ENCODE results near the gene CROCC2. TPM values are rescaled to one million over a fixed set of nuclear protein-coding genes. Genes with fewer than 3 reads are reported as not detected.

Gene CROCC2
- total RNA-seq, 1 donor from 2014 or later = 0.23 TPM

DNA sequence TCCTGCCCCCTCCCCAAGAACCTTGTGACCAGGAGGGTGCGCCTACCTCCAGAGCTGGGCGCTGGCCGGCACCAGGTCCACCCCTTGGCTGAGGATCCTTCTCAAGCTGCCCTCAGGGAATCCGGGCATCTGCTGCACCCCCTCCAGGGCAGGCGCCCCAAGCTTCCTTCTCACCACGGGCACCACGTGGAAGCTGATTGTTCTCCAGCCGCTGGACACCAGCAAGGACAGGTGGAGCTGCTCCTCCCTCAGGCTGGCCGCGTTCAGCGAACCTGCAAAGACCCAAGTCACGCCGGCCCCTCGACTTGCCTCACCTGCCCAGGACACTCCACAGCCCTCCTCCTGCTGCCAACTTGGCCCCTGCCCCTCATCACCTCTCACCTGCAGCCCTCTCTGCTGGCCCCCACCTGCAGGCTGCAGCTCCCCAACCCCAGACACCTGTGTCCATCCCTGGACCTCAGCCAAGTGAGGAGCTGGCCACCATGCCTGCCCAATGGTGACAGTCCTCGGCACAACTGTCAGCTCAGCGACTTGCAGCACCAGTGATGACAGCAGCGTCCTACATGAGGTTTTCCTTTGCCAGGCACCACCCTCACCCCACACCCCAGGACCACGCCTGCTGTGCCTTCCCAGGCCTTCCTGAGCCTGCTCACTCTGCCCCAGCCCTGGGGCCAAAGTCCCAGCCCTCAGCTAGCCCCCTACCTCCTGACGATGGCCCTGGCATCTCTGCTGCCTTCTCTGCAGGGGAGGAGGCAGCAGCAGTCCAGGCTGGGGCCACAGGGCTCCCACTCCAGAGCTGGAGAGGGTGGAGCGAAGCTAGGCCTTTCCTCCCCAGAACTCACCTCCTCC lies 14.4 kb upstream of the CROCC2 start:
- no peak for DNase-seq (ENCODE audit: low spot score)

DNA sequence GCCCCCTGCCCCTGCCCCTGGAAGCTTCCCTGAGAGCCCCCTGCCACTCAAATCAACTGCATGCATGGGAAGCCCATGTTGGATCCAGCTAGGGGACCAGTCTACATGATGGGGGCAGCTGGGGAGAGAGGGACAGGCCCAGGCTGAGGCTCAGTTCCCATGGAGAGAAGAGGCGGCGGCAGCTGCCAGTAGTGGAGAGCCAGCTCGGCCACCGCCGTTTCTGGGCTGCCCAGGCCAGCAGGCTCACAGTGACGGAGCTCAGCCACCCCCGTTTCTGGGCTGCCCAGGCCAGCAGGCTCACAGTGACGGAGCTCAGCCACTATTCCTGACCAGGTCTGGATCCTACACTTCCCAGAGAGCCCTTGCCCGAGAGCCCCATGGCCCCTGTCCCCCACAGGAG lies 13.8 kb upstream of the CROCC2 start:
- no peak for DNase-seq (ENCODE audit: low spot score)

DNA sequence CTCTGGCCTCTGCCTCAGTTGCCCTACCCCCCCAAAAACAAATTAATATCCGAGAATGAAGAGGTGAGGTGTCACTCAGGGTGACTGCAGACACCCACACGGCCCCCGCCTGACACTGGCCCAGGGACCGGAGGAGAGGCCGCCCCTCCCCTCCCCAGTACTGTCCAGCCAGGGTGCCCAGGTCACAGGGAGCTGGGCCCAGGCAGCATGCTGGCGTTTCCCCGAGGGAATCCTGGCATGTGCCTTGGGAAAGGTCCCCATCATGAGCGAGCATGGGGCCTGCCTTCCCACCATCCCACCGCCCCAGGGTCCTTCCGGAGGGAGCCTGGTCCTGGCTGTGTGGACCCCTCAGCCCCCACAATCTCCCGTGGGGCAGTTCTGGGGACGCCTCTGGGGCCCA lies 13.2 kb upstream of the CROCC2 start:
- no peak for DNase-seq (ENCODE audit: low spot score)

DNA sequence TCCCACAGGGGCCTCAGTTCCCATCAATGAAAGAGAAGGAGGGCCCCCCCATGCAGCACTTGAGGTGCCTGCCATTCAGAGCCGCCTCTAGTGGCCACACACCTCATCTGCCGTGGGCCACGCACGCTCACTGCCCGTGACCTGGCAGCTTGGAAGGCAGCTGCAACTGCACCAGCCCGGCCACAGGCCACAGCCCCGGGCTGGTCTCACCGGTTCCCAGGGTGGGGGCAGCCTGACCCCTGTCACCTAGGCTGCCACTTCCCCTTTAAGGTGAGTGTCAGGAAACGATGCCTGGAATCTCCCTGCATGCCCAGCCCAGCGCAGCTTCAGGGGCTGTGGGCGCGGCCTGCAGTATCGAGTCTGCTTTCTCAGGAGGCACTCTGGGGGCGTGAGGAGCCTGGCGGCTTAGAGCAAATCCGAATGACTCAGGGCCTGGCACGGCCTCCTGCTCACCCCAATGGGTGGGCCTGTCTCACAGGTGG lies 12.7 kb upstream of the CROCC2 start:
- DNase-seq (ENCODE audit: low spot score) = no peak

- DNase-seq (ENCODE audit: low spot score) = no peak
These were observed 12.1 kb upstream of the CROCC2 start for GRCh38 chr2:240894006-240894405.

- DNase-seq (ENCODE audit: low spot score) = no peak
These were observed 11.1 kb upstream of the CROCC2 start for GRCh38 chr2:240894836-240895558.

GRCh38 chr2:240895656-240896388 lies 10.3 kb upstream of the CROCC2 start, which contains the start of gene MAB21L4:
Gene MAB21L4 (minus strand): TSS chr2:240896156. CDS start chr2:240895997, 159 bp downstream.
- no peak for DNase-seq (ENCODE audit: low spot score)

DNA sequence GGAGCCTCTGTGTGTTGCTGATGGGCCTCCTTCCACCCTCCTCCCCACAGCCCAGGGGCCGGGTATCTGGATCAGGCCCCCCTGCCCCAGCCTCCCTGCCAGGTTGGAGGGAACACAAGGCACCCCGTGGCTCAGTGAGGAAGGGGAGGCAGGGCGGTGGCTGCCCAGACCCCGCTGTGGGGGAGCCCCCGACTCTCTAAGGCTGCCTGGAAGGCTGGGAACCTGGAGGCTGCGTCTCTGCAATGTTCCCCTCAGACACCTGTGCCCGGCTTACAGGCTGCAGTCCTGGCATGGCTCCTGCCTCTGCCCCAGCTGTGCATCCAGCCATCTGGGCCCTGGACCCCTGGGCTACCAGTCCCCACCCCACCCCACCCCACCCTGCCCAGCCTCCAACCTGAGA lies 9.7 kb upstream of the CROCC2 start:
- DNase-seq (ENCODE audit: low spot score) = no peak

DNA sequence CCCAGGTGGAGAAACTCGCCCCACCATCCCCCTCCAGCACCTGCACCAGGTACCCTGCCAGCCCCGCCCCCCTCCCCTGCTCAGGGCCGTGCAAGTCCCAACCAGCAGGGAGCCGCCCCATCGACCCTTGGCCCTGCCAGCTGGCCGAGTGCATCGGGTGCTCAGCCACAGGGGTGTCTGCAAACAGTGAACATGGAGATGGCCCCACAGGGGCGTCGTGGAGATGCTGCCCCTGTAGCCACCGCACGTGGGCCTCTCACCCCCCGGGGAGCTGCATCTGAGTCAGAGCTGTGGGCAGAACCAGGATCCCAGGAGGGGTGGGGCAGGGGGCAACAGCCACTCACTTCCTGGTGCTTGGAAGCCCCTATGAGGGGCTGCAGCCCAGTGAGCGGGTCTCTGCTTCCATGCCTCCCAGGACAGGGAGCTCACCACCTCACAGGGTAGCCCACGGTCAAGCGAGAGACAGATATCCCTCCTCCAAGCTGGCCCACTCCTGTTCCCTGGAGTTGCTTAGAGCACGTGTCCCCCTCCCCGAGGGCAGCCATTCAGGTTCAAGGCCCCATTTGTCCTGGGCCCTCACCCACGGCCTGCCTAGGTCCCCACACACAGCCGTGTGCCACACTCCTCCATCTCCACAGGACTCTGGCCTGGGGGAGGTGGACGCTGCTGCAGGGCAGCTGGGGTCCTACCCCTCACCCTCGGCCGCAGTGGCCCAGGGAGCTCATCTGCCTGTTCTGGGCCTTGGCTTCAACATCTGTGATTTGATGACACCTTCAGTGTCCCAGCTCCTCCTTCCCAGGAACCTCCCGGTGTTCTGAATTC lies 9.1 kb upstream of the CROCC2 start:
- peak; percentile 70 for DNase-seq (ENCODE audit: low spot score)

DNA sequence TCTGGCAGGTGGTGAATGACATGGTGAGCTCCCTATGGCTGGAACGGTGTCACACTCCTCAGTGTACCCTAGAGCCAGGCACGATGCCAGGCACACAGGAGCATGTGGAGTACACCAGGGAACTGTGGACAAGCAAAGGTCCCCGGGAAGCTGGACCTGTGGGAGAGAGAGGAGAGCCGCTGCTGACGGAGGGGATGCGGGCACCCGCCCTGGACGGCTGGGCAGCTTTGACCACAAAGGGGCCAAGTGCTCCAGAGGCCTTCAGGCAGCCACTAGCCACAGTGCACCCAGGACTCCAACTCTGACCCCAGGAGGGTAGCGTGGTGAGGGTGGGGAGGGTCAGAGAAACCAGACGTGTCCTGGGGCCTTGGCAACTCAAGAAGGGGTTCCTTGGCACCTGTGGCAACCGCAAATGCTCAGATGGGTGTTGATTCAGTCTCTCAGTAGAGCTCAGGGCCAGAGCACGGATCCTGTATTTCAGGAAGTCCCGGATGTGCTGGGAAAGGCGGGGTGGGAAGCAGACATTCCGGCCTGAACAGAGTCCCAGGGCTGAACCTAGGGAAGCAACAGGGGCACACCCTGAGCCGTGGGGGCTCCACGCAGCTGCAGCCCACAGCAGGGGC lies 7.9 kb upstream of the CROCC2 start:
- peak; percentile 78 for DNase-seq (ENCODE audit: low spot score)

DNA sequence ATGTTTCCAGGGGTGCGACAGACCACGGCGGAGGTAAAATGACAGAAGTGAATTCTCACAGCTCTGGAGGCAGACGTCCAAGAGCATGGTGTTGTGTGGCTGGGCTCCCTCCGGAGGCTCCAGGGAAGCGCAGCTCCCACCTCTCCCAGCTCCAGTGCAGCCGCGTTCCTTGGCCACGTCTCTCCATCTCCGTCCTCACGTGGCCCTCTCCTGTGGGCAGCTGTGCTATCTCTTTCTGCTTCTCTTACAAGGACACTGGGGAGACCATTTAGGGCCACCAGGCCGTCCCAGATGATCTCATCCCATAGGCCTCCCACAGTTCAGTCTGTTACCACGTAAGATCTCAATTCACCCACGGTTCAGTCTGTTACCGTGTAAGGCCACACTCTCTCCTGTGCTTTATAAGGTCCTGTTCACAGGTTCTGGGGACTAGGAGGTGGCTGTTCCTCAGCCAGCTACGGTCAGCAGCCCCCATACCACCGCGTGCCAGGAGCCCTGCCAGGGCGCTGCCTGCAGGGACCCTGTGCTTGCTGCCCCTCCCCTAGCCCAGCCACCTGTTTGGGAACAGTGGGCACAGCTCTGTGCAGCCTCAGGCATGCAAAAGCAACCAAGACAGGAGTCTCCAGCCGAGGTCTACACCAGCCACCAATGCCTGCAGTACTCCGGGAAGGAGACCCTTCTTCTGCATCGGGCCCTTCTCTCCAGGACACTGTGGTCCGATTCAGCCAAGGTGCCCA lies 7.2 kb upstream of the CROCC2 start:
- DNase-seq (ENCODE audit: low spot score) = no peak

DNA sequence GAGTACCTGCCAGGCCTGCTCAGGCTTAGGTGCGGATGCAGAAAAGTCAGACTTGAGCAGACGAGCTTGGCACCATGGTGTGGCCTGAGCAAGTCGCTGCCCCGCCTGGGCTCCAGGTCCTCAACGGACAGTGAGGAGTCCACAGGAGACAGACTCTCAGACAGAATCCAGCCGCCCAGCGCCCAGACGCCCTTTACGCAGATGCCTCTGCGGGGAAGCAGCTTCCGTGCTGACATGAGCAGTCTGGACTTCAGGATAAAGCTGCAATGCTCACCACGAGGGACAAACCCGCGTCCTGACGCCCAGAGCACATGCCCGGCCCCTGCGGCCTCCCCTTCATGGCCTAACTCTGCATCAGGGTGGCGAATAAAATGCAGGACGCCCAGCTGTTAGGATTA lies 6.7 kb upstream of the CROCC2 start:
- no peak for DNase-seq (ENCODE audit: low spot score)

DNA sequence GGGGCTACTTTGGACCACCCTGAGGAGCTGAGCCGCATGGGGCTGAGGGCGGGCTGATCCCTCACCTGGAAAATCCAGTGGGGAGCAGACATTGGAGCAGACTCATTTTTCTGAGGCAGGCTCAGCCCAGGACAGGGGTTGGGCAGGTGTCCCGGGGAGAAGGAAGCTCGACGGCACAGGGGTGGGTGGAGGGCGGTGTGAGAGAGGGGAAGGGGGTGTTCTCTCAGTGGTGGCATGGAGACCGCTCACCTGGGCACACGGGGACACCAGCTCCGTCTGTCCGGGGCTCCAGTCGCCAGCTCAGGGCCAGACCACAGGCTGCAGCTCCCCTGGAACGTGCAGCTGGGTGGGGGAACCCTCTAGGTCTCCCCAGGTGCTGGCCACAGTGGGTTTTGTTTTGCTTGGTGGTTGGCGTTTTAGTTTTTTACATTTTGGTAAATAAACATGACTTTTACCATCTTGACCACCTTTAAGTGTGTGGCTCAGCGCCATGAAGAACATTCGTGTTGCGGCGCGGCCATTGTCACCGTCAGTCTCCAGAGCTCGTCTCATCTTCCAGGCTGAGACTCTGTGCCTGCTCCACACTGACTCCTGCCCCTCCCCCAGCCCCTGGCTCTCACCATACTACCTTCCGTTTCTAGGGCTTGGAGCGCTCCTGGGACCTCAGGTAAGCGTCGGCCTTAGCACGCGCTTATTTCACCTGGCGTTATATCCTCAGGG lies 5.8 kb upstream of the CROCC2 start:
- DNase-seq (ENCODE audit: low spot score) = no peak

DNA sequence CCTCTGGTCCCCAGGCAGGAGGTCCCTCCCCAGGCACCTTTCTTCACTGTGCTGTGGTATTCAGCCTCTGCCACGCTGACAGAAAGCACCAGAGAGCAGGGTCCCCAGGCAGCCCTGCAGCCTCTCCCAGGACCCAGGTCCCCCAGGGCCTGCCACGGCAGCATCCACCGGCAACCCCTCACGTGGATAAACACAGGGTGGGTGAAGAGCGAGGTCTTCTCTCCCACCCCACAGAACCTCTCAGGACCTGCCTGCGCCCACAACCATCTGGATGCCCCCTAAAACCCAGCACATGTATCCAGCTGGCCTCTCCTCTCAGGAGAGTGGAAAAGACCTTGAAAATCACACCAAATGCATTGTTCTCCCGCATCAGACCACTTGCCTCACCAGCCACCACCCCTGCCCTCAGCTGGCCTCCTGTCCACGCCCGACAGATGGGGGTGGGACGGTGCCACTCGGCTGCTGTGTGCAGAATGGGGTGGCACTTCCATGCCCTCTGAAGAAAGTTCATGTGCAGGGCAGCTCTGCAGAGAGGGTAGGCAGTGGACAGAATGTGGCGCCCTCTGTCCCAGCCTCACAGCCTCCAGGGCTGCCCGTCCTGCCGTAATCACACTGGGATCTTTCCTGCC lies 4.0 kb upstream of the CROCC2 start:
- DNase-seq (ENCODE audit: low spot score) = no peak

DNA sequence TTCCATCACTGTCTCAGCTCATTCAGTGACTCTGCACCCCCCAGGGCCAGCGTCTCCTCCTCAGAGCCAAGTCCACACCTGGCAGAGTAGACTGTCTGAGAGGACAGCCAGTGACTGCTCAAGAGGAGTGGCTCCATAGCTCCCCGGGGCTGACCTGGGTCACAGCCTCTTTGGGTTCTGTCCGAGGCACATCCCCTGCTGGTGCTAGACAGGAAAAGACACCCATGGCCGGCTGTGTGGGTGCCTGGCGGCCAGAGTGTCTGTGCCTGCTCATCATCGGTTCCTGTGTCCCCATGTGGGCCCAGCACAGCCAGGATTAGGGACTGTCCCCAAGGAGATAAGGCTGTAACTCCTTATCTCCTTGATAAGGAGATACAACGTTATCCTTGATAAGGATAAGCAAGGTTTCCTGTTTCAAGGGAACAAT lies 3.5 kb upstream of the CROCC2 start:
- no peak for DNase-seq (ENCODE audit: low spot score)

DNA sequence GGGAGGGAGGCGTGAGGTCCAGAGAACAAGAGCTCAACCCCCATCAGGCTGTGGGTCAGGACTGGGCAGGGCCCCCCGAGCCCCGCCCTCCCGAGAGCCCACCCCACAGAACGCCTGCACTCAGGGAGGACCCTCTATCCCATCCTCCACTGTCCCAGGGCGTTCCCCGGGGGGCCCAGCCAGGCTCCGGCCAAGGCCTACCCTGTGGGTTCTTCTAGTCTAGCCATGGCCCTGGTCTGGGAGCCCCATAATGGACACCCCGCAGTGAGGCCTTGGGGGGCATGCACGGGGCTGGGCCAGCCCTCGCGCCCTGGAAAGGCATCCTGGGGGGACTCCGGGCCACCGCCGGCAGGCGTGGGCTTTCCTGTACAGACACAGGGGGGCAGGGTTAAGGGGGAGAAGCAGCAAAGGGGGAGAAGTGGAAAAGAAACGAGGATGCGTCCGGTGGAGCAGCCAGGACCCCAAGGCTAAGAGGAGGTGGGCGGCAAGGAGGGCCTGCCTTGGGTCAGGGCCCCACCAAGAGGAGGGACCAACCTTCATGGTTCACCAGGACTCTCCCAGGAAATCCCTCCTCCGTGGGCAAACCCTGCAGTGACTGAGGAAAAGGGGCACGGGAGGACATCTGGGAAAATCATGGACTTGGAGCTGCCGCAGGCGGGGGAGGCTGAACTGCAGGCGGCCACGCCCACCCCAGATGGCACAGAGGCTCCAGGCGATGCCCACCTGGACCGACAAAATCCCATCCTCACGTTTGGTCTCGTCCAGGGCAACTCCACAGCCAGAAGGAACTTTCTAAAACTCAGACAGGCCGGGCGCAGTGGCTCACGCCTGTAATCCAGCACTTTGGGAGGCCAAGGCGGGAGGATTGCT lies 2.7 kb upstream of the CROCC2 start:
- DNase-seq (ENCODE audit: low spot score) = no peak

- DNase-seq (ENCODE audit: low spot score) = no peak
These were observed 1.6 kb upstream of the CROCC2 start for GRCh38 chr2:240904216-240905175.
